ENCODE results near the gene FAM241B.

The FAM241B gene

DNA sequence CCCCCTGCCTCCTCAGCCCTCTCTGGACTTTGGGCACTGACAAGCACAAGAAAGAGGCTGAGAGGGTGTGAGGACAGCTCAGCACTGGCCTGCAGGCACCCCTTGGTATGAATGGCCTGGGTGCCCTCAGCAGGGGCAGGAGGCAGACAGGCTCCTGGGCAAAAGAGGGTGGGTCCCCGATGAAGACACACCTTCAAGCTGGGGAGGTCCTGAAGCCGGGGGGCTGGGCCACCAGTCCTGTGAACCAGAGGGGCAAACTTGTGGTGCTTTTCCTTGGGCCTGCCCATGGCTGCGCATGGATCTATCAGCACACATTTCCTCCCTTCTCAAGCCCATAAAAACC, 22.8 kb downstream of the FAM241B start:
- TF ChIP-seq, protein P1, sequence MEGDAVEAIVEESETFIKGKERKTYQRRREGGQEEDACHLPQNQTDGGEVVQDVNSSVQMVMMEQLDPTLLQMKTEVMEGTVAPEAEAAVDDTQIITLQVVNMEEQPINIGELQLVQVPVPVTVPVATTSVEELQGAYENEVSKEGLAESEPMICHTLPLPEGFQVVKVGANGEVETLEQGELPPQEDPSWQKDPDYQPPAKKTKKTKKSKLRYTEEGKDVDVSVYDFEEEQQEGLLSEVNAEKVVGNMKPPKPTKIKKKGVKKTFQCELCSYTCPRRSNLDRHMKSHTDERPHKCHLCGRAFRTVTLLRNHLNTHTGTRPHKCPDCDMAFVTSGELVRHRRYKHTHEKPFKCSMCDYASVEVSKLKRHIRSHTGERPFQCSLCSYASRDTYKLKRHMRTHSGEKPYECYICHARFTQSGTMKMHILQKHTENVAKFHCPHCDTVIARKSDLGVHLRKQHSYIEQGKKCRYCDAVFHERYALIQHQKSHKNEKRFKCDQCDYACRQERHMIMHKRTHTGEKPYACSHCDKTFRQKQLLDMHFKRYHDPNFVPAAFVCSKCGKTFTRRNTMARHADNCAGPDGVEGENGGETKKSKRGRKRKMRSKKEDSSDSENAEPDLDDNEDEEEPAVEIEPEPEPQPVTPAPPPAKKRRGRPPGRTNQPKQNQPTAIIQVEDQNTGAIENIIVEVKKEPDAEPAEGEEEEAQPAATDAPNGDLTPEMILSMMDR (IDR thresholded peaks at IDR 0.05; ENCODE audit: low read depth, low read length), result no peak
- no peak for DNase-seq (ENCODE audit: low read depth in 2 of 2)
- no peak overlapping the region for H3K4me3 ChIP-seq (replicated peaks in 1 of 2; ENCODE audit: low read depth in 2 of 2, low read length in 2 of 2)

DNA sequence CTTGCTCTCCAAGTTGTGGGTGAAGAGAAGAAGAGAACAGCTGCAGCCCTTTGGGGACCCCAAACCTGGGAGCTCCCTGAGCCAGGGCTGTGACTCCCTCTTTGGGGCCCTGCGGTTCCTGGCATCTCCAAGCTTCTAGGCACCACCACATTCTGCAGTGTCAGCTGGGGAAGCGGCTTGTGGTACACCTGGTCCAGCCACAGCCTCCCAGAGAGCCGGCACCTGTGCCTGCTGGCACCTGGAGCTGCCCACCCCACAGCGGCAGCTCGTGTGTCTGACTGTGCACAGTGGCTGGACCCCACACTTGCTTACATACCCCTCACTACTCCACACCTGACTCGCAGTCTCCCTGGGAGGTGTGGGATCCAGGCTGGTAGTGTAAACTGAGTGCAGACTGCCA, 23.5 kb downstream of the FAM241B start:
- TF ChIP-seq, protein P1 (IDR thresholded peaks at IDR 0.05; ENCODE audit: low read depth, low read length), result no peak
- H3K4me3 ChIP-seq (replicated peaks in 1 of 2; ENCODE audit: low read depth in 2 of 2, low read length in 2 of 2), result no peak overlapping the region
- no peak for DNase-seq (ENCODE audit: low read depth in 2 of 2)

DNA sequence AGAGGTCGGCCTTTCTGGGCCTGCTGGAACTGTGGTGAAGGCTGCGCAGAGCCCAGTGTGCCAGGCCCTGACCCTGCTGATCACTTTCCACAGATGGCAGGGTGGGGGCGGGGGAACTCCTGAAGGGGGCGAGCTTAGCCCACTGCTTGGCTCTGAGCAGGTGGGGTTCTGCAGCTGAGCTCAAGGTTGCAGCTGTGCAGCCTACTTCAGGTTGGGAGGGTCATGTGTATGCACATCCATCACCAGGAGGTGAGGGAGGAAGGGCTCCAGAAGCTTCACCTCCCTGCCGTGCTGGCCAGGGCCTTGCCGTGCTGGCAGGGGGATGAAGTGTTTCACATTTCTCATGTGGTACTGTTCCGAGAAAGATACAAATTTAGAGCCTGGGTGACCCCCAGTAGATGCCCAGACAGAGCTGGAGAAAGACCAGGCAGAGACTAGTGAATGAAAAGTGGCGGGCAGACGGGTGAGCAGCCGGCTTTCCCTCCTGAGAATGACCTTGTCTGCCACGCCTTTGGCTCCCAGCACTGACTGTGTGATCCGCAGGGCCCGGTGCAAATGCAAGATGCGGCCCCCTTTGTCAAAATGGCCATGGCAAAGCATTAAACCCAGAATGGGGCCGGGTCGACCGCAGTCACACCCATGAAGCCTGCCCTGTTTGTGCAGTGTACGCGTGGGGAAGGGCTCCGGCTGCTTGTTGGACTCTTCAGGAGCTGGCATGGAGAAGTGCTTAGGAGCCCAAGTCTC, 25.2 kb downstream of the FAM241B start:
- TF ChIP-seq, protein P1 (IDR thresholded peaks at IDR 0.05; ENCODE audit: low read depth, low read length), result no peak
- DNase-seq (ENCODE audit: low read depth in 2 of 2), result no peak
- H3K4me3 ChIP-seq (replicated peaks in 1 of 2; ENCODE audit: low read depth in 2 of 2, low read length in 2 of 2), result no peak overlapping the region

DNA sequence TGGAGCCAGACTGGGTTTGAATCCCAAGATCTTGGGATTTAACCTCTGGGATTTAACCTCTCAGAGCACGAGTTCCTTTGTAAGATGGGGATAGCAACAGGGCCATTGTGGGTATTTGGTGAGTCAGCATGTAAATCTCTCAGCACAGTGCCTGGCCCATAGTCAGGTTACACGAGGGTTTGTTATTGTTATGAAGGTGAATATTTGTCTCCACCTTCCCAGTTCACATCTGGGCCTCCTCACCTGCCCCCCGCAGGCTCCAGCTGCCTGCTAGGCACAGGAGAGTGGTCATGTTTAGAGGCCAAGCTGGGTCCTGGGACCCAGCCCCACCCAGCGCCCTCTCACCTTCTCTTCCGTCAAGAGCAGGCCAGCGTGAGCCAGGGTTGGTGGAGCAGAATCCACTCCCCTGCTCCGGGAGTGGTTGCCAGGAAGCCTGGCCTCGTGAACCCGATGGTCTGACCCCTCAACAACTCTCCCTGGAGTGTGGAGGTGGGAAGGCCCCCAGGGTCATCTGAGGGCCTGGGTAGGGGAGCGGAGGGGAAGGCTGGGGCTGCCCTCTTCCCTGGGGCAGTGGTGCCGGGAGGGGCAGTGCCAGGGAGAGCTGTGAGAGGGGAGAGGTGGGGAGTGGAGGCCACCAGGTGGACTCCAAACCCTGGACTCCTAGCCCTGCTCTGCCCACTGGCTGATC, 26.0 kb downstream of the FAM241B start:
- no peak overlapping the region for H3K4me3 ChIP-seq (replicated peaks in 1 of 2; ENCODE audit: low read depth in 2 of 2, low read length in 2 of 2)
- DNase-seq (ENCODE audit: low read depth in 2 of 2), result no peak
- TF ChIP-seq, protein P1 (IDR thresholded peaks at IDR 0.05; ENCODE audit: low read depth, low read length), result no peak

DNA sequence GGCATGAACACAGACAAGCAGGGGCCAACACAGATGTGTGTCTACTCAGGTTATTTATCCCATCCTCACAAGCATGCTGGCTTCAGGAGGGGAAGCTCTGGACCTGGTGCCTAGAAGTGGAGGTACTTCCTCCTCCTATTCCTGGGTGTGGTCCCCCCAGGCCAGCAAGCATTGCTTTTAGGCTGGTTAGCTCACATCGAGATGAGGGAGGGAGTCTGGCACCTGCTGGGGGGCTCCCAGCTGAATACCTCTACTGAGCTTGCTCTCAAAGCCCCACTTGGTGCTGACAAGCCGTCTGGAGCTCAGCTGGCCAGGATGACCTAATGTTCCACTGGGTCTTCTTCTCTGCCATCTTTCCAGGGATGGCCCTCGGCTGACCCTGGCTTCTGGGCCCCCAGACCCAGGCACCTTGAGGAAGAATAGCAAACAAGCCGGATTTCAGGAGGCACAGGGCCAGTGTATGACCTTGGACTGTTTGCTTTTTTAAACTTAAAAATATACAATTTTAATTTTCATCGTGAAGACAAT, 26.8 kb downstream of the FAM241B start:
- TF ChIP-seq, protein P1 (IDR thresholded peaks at IDR 0.05; ENCODE audit: low read depth, low read length), result no peak
- no peak for DNase-seq (ENCODE audit: low read depth in 2 of 2)
- H3K4me3 ChIP-seq (replicated peaks in 1 of 2; ENCODE audit: low read depth in 2 of 2, low read length in 2 of 2), result no peak overlapping the region

DNA sequence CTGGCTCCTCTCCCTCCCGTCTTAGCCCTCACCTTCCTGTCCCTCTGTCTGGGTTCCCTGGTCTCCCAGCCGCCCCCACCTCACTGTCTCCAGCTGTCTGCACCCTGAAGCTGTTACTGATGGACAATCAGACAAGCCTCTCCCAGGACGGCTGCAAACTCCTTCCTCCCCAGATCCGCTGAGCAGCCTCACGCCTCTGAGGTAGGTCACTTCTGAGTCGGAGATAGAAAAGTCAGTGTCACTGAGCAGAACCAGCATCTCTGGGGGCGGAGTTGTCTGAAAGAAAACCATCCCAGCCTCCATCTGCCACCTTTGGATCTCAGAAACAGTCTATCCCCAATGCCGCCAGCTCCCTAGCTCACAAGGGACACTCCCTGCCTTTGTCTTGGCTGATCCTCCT, 27.4 kb downstream of the FAM241B start:
- no peak overlapping the region for H3K4me3 ChIP-seq (replicated peaks in 1 of 2; ENCODE audit: low read depth in 2 of 2, low read length in 2 of 2)
- TF ChIP-seq, protein P1 (IDR thresholded peaks at IDR 0.05; ENCODE audit: low read depth, low read length), result no peak
- no peak for DNase-seq (ENCODE audit: low read depth in 2 of 2)

Measured in cardiac fibroblast (primary cell).